ENCODE data around the gene PDE4B. TPM values are rescaled to one million over a fixed set of nuclear protein-coding genes. Genes with fewer than 3 reads are reported as not detected.

PDE4B gene
- total and polyA plus RNA-seq, 7 donors = 1.6 to 17.2 (median 10.7) TPM

DNA sequence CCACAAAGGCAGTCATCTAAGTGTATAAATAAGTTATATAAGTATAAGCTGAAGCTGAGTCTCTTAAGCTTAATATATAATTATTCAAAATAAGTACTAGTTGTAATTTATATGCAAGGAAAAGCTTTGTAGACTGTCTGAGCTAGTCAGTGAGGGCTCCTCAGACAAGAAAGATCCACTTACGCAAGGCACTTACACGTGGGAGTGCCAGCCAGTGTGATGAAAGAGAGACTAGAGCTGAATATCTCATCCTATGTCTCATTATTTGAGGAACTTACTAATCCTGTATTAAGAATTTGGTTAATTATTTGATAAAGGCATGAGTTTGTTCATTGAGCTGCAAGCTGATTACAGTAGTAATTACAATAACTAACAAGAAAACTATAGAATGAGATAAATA lies 146.9 kb downstream of the PDE4B start:
- Histone ChIP-seq H3K27me3 (no peaks in the 10 kb centered on the region), H3K36me3 (no peaks in the 10 kb centered on the region), H3K27ac (no peak overlapping the region), H3K9me3 (no peaks in the 10 kb centered on the region), H3K4me3 (no peak overlapping the region), H3K4me1 (no peaks in the 10 kb centered on the region)
- 78 to 81% methylated on average over 2 of the region's 2 CpGs for whole genome bisulfite sequencing, 2 donors
- intact Hi-C loops (cut with DNase I) = no loop called here
- TF ChIP-seq EP300 (IDR thresholded peaks at IDR 0.05) (no peak), POLR2AphosphoS5 (IDR thresholded peaks at IDR 0.05) (no peak), POLR2A (IDR thresholded peaks at IDR 0.05) (no peak)
- TF ChIP-seq, protein P1, sequence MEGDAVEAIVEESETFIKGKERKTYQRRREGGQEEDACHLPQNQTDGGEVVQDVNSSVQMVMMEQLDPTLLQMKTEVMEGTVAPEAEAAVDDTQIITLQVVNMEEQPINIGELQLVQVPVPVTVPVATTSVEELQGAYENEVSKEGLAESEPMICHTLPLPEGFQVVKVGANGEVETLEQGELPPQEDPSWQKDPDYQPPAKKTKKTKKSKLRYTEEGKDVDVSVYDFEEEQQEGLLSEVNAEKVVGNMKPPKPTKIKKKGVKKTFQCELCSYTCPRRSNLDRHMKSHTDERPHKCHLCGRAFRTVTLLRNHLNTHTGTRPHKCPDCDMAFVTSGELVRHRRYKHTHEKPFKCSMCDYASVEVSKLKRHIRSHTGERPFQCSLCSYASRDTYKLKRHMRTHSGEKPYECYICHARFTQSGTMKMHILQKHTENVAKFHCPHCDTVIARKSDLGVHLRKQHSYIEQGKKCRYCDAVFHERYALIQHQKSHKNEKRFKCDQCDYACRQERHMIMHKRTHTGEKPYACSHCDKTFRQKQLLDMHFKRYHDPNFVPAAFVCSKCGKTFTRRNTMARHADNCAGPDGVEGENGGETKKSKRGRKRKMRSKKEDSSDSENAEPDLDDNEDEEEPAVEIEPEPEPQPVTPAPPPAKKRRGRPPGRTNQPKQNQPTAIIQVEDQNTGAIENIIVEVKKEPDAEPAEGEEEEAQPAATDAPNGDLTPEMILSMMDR (IDR thresholded peaks at IDR 0.05) = no peak
- DNase-seq = no peak

DNA sequence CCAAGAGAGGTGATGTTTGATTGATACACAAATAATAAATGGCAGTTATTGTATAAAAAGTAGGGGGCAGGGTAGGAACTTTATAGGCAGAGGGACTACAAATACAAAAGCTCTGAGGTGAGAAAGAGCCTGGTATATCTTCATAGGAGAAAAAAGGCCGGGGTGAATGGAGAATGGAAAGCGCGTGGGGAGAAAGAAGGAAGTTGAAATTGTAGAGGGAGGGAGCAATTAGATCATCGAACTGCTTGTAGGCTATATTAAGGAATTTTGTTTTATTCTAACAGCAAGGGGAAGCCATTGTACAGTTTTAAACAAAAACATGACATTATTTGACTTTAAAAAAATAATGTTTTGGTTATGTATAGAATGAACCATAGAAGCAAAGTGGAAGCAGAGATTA lies 147.4 kb downstream of the PDE4B start:
- H3K27ac ChIP-seq = no peak overlapping the region
- no peak overlapping the region for H3K4me3 ChIP-seq
- 84 to 85% methylated on average over 4 of the region's 4 CpGs for WGBS, 2 donors
- intact Hi-C loops (cut with DNase I) = no loop called here
- no peak for DNase-seq
- TF ChIP-seq POLR2AphosphoS5 (IDR thresholded peaks at IDR 0.05) = no peak
- TF ChIP-seq EP300 (IDR thresholded peaks at IDR 0.05) = no peak
- TF ChIP-seq, protein P1 (IDR thresholded peaks at IDR 0.05) = no peak
- no peaks in the 10 kb centered on the region for H3K9me3 ChIP-seq
- H3K27me3 ChIP-seq = no peaks in the 10 kb centered on the region
- no peaks in the 10 kb centered on the region for H3K36me3 ChIP-seq
- no peaks in the 10 kb centered on the region for H3K4me1 ChIP-seq

DNA sequence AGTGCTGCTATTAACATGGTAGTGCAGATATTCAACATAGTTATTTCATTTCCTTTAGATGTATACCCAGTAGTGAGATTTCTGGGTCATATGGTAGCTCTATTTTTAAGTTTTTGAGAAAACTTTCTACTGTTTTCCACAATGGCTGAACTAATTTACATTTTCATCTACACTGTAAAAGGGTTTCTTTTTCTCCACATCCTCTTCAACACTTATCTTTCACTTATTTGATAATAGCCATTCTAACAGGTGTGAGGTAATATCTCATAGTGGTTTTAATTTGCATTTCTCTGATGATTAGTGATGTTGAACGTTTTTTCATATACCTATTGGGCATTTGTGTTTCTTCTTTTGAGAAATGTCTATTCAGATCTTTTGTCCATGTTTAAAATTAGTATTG lies 149.8 kb downstream of the PDE4B start:
- H3K4me1 ChIP-seq = peaks cover 0 to 12% (median 4%) of the 10 kb centered on the region in 4 donors
- no peak overlapping the region for H3K4me3 ChIP-seq
- intact Hi-C loops (cut with DNase I) = no loop called here
- no peaks in the 10 kb centered on the region for H3K36me3 ChIP-seq
- no peaks in the 10 kb centered on the region for H3K9me3 ChIP-seq
- H3K27me3 ChIP-seq = no peaks in the 10 kb centered on the region
- TF ChIP-seq, protein P1 (IDR thresholded peaks at IDR 0.05) = no peak
- no peak for TF ChIP-seq EP300 (IDR thresholded peaks at IDR 0.05)
- TF ChIP-seq POLR2A (IDR thresholded peaks at IDR 0.05) = no peak
- TF ChIP-seq POLR2AphosphoS5 (IDR thresholded peaks at IDR 0.05) = no peak
- no peak for DNase-seq
- no peak overlapping the region for H3K27ac ChIP-seq
- 32 to 36% methylated on average over 1 of the region's 1 CpG for WGBS, 2 donors

DNA sequence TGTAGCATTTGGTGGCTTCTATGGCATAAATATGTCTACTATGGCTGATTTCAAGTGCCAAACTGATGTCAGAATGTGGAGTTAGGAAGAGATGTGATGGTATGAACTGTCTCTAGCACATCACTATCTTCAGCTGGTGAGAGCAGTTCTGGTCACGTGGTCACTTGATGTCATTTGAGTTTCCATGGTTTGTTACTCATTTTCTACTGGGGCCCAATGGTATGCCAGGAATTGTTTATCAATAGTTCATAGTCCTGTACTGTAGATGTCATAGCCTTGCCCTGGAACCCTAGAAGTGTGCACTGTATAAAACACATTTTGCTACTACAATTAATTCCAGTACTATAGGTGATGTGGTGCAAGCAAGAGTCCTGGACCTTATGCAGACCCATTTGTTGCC lies 153.7 kb downstream of the PDE4B start:
- Histone ChIP-seq H3K36me3 (no peaks in the 10 kb centered on the region), H3K4me3 (no peak overlapping the region), H3K4me1 (peaks cover 0 to 12% (median 6%) of the 10 kb centered on the region in 4 donors), H3K27me3 (no peaks in the 10 kb centered on the region), H3K27ac (no peak overlapping the region), H3K9me3 (no peaks in the 10 kb centered on the region)
- TF ChIP-seq, protein P1 (IDR thresholded peaks at IDR 0.05) = no peak
- TF ChIP-seq EP300 (IDR thresholded peaks at IDR 0.05) (no peak), POLR2AphosphoS5 (IDR thresholded peaks at IDR 0.05) (no peak), POLR2A (IDR thresholded peaks at IDR 0.05) (no peak)
- DNase-seq = no peak
- 80 to 86% methylated on average over 1 of the region's 1 CpG for WGBS, 2 donors
- intact Hi-C loops (cut with DNase I) = no loop called here

DNA sequence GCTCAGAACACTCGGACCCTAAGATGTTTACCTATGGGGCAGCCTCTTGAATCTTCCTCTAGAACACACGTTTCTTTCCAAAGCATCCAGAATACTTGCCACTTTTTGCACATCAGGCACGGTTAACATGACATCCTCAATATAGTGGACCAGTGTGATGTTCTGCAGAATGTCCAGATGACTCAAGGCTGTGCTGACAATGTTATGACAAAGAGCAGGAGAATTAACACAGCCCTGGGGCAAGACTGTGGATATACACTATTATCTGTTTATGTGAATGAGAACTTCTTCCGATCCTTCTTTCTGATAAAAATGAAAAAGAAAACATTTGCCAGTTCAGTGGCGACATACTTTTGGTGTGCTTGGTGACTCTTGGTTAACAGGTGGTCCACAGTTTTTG lies 154.3 kb downstream of the PDE4B start:
- intact Hi-C loops (cut with DNase I) = no loop called here
- 84 to 93% methylated on average over 5 of the region's 5 CpGs for WGBS, 2 donors
- DNase-seq = no peak

More for the DNA sequence above, 154.3 kb downstream of the PDE4B start:
- Histone ChIP-seq H3K9me3 (no peaks in the 10 kb centered on the region), H3K4me3 (no peak overlapping the region), H3K27me3 (no peaks in the 10 kb centered on the region), H3K36me3 (no peaks in the 10 kb centered on the region), H3K4me1 (peaks cover 0 to 12% (median 6%) of the 10 kb centered on the region in 4 donors), H3K27ac (no peak overlapping the region)
- peak in 2 of 4 donors; percentile 45 to 72 for TF ChIP-seq POLR2AphosphoS5 (IDR thresholded peaks at IDR 0.05)
- TF ChIP-seq, protein P1 (IDR thresholded peaks at IDR 0.05) = no peak

All from sigmoid colon (tissue), 7 donors.